ENCODE data around the gene ID3.

Gene ID3

DNA sequence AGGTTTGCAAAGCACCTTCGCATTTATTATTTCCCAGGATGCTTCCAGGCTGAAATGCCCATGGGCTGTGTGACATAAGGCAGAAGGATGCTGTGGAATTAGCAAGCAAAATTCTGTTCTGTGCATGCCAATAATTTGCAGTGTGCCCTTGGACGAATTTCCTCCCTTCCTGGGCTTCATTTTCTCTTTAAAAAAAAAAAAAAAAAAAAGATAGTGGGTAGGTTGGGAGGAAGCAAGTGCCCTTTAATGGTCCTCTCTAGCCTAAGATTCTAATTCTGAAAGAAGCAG is 2.5 kb upstream of the ID3 start:
- Mint-ChIP-seq H3K4me1 (peaks cover 61% of the 10 kb centered on the region), H3K9me3 (no peaks in the 10 kb centered on the region), H3K36me3 (no peaks in the 10 kb centered on the region), H3K27me3 (no peaks in the 10 kb centered on the region), H3K4me3 (no peak overlapping the region), H3K27ac (no peak overlapping the region)

- no peaks in the 10 kb centered on the region for H3K36me3 Mint-ChIP-seq
- H3K9me3 Mint-ChIP-seq: no peaks in the 10 kb centered on the region
- peaks cover 64% of the 10 kb centered on the region for H3K4me1 Mint-ChIP-seq
- no peaks in the 10 kb centered on the region for H3K27me3 Mint-ChIP-seq
- H3K27ac Mint-ChIP-seq: no peak overlapping the region
- peak overlapping the region; percentile 63 for H3K4me3 Mint-ChIP-seq
Measured at GRCh38 chr1:23561076-23561812, 1.9 kb upstream of the ID3 start.

DNA sequence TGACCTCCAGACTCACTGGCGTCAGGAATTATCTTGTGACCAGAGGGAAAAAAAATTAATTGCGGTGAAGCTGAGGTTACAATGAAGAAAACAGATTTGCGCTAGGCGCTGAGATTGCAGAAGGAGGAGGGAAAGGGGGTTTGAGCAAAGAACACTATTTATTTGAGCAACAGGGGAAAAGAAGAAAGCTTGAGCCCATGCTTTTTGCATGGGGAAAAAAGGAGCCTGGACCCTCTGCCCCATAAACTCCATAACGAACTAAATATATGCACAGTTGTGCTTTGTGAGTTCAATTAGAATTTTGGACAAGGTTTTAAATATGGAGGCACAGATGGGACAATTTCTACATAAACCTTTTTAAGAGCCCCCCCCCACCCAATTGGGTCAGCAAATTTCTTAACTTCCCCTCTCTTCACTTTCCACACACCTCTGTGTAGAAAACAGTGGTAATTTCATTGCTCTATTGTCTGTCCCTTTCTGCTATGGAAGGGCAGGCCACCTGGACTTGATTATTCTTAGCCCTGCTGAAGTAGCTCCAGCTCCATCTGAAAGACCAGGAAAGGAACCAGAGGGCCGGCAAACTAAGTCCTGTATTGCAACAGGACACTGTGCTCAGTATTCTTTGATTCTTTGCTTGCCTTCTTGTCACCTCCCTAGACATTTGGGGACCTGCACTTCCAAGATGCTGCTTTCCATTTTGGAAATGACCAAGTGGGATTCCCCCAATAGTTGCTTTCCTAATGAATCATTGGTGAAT is 862 bp upstream of the ID3 start:
- H3K4me1 Mint-ChIP-seq: peaks cover 70% of the 10 kb centered on the region
- no peaks in the 10 kb centered on the region for H3K9me3 Mint-ChIP-seq
- no peaks in the 10 kb centered on the region for H3K36me3 Mint-ChIP-seq
- no peak overlapping the region for H3K27ac Mint-ChIP-seq
- no peaks in the 10 kb centered on the region for H3K27me3 Mint-ChIP-seq
- H3K4me3 Mint-ChIP-seq: peak overlapping the region; percentile 92

DNA sequence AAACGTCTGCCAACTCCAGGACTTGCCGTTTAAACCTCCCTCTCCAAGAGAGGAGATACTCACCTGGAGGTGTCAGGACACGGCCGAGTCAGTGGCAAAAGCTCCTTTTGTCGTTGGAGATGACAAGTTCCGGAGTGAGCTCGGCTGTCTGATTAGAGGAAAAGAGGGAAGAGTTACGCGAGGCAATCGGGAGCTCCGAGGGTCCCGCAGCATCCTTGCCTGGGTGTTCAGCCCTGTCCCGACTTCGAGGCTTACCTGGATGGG is 497 bp downstream of the ID3 start:
- H3K27me3 Mint-ChIP-seq: no peaks in the 10 kb centered on the region
- H3K36me3 Mint-ChIP-seq: no peaks in the 10 kb centered on the region

GRCh38 chr1:23558140-23558871 is 995 bp downstream of the ID3 start:
- H3K27ac Mint-ChIP-seq: peak overlapping the region; percentile 80
- H3K36me3 Mint-ChIP-seq: no peaks in the 10 kb centered on the region
- peak overlapping the region; percentile 92 for H3K4me3 Mint-ChIP-seq
- peaks cover 79% of the 10 kb centered on the region for H3K4me1 Mint-ChIP-seq
- no peaks in the 10 kb centered on the region for H3K9me3 Mint-ChIP-seq
- H3K27me3 Mint-ChIP-seq: no peaks in the 10 kb centered on the region

More for the DNA sequence above, 497 bp downstream of the ID3 start:
- peak overlapping the region; percentile 92 for H3K4me3 Mint-ChIP-seq
- peaks cover 79% of the 10 kb centered on the region for H3K4me1 Mint-ChIP-seq
- H3K9me3 Mint-ChIP-seq: no peaks in the 10 kb centered on the region
- peak overlapping the region; percentile 80 for H3K27ac Mint-ChIP-seq

DNA sequence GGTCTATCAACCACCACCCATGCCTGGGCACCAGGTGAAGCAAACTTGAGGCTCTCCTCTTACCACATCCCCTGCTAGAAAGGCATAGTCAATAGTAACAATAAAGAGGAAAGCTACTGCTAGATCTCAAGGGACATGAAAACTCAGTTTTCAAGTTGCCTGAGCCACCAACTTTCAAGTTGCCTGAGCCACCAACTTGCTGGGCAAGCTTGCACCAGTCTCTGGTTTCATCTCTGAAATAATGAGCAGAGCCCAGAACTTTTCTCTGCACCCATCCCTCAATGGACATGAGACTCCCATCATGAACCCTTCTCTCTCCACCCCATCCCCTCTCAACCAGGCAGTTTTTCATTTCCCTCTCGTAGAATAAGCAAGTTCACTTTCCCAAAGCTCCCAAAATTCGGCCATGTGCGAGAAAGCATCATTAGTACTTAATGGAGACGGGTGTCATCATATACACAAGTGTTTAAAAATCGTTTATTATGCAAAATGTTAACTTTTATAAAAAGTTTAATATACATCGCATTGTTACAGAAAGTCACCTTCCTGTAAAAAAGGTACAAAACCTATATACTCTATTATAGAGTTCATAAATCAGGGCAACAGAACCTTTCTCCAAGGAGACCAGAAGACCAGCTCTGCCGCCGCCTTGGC is 1.7 kb downstream of the ID3 start:
- no peaks in the 10 kb centered on the region for H3K36me3 Mint-ChIP-seq
- peak overlapping the region; percentile 92 for H3K4me3 Mint-ChIP-seq
- peaks cover 73% of the 10 kb centered on the region for H3K4me1 Mint-ChIP-seq
- H3K27ac Mint-ChIP-seq: peak overlapping the region; percentile 78
- no peaks in the 10 kb centered on the region for H3K27me3 Mint-ChIP-seq
- no peaks in the 10 kb centered on the region for H3K9me3 Mint-ChIP-seq

DNA sequence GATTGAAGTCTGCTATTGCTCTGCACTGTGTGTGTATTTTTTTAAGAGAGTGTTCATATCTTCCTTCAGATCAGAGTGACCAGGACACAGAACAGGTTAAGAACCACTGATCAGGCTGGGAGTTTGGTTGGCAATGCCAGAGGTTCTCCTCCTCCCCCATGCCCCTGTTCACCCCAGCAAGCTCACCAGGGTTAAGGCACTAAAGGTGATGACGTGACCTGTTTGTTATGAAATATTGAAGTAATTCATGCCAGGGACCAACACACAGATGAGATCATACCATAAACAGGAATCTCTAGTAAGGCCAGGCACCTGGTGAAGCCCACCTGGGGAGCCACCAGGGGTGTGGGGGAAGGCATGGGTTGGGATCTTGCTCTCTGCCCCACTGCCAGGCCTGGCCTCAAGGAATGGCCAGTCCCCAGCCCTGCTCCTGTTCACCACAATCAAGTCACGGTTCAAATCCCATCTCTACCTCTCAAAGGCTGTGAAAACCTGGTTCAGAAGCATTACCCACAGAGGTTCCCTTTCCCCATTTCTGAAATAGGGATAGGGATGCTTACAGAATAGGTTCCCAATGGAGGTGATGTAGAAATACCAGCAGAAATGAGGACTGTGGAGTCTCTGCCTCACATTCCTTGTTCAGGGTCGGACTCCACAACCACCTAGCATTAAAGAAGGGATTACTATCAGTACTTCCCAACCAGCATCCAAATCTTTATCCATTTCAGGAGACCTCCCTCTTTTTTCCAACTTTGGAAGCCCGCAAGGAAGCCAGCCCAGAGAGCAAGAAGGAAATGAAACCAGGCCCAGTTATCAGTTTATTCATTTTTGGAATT is 2.4 kb downstream of the ID3 start:
- Mint-ChIP-seq H3K4me1 (peaks cover 71% of the 10 kb centered on the region), H3K27ac (peak overlapping the region; percentile 78), H3K9me3 (no peaks in the 10 kb centered on the region), H3K27me3 (no peaks in the 10 kb centered on the region), H3K4me3 (peak overlapping the region; percentile 92), H3K36me3 (no peaks in the 10 kb centered on the region)

GRCh38 chr1:23555986-23556634 is 3.2 kb downstream of the ID3 start:
- H3K4me1 Mint-ChIP-seq: peaks cover 69% of the 10 kb centered on the region
- H3K9me3 Mint-ChIP-seq: no peaks in the 10 kb centered on the region
- no peaks in the 10 kb centered on the region for H3K27me3 Mint-ChIP-seq
- H3K27ac Mint-ChIP-seq: peak overlapping the region; percentile 97
- H3K36me3 Mint-ChIP-seq: no peaks in the 10 kb centered on the region
- peak overlapping the region; percentile 92 for H3K4me3 Mint-ChIP-seq

GRCh38 chr1:23555270-23555985 is 3.9 kb downstream of the ID3 start:
- peaks cover 68% of the 10 kb centered on the region for H3K4me1 Mint-ChIP-seq
- H3K27me3 Mint-ChIP-seq: no peaks in the 10 kb centered on the region
- no peaks in the 10 kb centered on the region for H3K9me3 Mint-ChIP-seq
- no peaks in the 10 kb centered on the region for H3K36me3 Mint-ChIP-seq
- H3K4me3 Mint-ChIP-seq: peak overlapping the region; percentile 92
- peak overlapping the region; percentile 97 for H3K27ac Mint-ChIP-seq

- peak overlapping the region; percentile 97 for H3K27ac Mint-ChIP-seq
- peak overlapping the region; percentile 92 for H3K4me3 Mint-ChIP-seq
- no peaks in the 10 kb centered on the region for H3K36me3 Mint-ChIP-seq
- H3K9me3 Mint-ChIP-seq: no peaks in the 10 kb centered on the region
- no peaks in the 10 kb centered on the region for H3K27me3 Mint-ChIP-seq
- peaks cover 60% of the 10 kb centered on the region for H3K4me1 Mint-ChIP-seq
Measured at GRCh38 chr1:23554481-23555269, 4.6 kb downstream of the ID3 start.

DNA sequence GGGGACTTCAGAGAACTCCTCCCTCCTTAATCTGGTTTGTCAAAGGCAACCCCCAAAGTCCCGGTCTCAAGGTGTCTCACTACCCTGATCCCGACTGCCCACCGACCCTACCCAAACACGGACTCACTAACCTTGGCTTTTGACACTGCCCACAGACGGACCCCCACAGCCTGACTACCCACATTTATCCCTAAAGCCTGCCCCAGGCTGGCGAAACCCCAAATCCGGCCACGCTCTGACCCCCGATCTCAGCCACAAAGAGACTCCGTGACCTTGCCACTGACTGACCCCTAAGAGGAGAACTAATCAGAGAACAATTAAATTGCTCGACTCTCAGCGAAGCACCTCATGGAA is 5.2 kb downstream of the ID3 start:
- Mint-ChIP-seq H3K9me3 (no peaks in the 10 kb centered on the region), H3K27ac (peak overlapping the region; percentile 88), H3K27me3 (no peaks in the 10 kb centered on the region), H3K4me1 (peaks cover 57% of the 10 kb centered on the region), H3K4me3 (peak overlapping the region; percentile 85), H3K36me3 (no peaks in the 10 kb centered on the region)

GRCh38 chr1:23553231-23554126 is 5.8 kb downstream of the ID3 start:
- H3K4me3 Mint-ChIP-seq: peak overlapping the region; percentile 85
- H3K36me3 Mint-ChIP-seq: no peaks in the 10 kb centered on the region
- H3K27ac Mint-ChIP-seq: peak overlapping the region; percentile 88
- peaks cover 57% of the 10 kb centered on the region for H3K4me1 Mint-ChIP-seq
- H3K9me3 Mint-ChIP-seq: no peaks in the 10 kb centered on the region
- H3K27me3 Mint-ChIP-seq: no peaks in the 10 kb centered on the region

- Mint-ChIP-seq H3K4me1 (peaks cover 44% of the 10 kb centered on the region), H3K9me3 (no peaks in the 10 kb centered on the region), H3K27ac (no peak overlapping the region), H3K27me3 (no peaks in the 10 kb centered on the region), H3K36me3 (no peaks in the 10 kb centered on the region), H3K4me3 (no peak overlapping the region)
Measured at GRCh38 chr1:23551849-23552248, 7.5 kb downstream of the ID3 start.

Measured in activated naive CD4-positive, alpha-beta T cell treated with anti-CD3 and anti-CD28 coated beads, Interleukin-2, amount 50 U/mL, for 24 hours (primary cell).